Measurements from ENCODE around the gene SLC35D1.
"Not testable (repeated sequence)": the region's sequence is repeated elsewhere in the genome, so short reads cannot be mapped to it uniquely, and the experiment has no call there.

DNA sequence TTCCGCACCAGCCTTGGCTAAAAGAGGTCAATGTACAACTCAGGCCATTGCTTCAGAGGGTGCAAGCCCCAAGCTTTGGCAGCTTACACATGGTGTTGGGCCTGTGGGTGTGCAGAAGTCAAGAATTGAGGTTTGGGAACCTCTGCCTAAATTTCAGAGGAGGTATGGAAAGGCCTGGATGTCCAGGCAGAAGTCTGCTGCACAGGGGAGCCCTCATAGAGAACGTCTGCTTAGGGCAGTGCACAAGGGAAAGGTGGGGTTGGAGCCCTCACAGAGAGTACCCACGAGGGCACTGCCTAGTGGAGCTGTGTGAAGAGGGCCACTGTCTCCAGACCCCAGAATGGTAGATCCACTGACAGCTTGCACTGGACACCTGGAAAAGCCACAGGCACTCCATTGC is 13.7 kb upstream of the SLC35D1 start:
- TF ChIP-seq, protein P1, sequence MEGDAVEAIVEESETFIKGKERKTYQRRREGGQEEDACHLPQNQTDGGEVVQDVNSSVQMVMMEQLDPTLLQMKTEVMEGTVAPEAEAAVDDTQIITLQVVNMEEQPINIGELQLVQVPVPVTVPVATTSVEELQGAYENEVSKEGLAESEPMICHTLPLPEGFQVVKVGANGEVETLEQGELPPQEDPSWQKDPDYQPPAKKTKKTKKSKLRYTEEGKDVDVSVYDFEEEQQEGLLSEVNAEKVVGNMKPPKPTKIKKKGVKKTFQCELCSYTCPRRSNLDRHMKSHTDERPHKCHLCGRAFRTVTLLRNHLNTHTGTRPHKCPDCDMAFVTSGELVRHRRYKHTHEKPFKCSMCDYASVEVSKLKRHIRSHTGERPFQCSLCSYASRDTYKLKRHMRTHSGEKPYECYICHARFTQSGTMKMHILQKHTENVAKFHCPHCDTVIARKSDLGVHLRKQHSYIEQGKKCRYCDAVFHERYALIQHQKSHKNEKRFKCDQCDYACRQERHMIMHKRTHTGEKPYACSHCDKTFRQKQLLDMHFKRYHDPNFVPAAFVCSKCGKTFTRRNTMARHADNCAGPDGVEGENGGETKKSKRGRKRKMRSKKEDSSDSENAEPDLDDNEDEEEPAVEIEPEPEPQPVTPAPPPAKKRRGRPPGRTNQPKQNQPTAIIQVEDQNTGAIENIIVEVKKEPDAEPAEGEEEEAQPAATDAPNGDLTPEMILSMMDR (IDR thresholded peaks at IDR 0.05), result not testable (repeated sequence)
- TF ChIP-seq SIN3A (IDR thresholded peaks at IDR 0.05; ENCODE audit: borderline replicate concordance, insufficient read depth, low read depth, low read length); POLR2AphosphoS5 (IDR thresholded peaks at IDR 0.05; ENCODE audit: low read depth, low read length): not testable (repeated sequence)

Data from Panc1 (cell line).